NB4 (cell line): ENCODE results near the gene ARL5C.

Experiments used
- CTCF ChIP-seq: IDR thresholded peaks from one replicate; pipeline ENCODE4 v1.5.1; 2012; ENCODE audit warnings: low read depth, low read length
- MAX ChIP-seq: IDR thresholded peaks from 2 replicates; pipeline ENCODE4 v1.6.1; 2011; ENCODE audit warnings: low read depth, low read length
- POLR2A ChIP-seq: IDR thresholded peaks from 2 replicates; pipeline ENCODE4 v1.6.1; 2011; ENCODE audit warnings: mild to moderate bottlenecking; ENCODE audit not compliant: insufficient read length; ENCODE audit errors: extremely low read depth

DNA sequence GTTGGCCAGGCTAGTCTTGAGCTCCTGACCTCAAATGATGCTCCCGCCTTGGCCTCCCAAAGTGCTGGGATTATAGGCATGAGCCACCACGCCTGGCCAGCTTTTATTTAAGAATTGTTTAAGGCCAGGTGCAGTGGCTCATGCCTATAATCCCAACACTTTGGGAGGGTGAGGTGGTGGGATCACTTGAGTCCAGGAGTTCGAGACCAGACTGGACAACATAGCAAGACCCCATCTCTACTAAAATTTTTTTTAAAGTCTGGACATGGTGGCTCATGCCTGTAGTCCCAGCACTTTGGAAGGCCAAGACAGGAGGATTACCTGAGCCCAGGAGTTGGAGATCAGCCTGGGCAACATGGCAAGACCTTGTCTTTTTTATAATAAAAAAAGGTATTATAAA is 19.7 kb downstream of the ARL5C start:
- TF ChIP-seq CTCF (no peak), POLR2A (no peak), MAX (no peak)
